COLO668 (cell line): ENCODE data around the gene NRG3.
A peak's percentile ranks its signal among the peaks of the same experiment; 100 is the strongest.

Experiments
- DNase-seq: peaks from one replicate; lab custom pipeline; 2025; ENCODE audit not compliant: unreplicated experiment; lab: John Stamatoyannopoulos, UW

NRG3 gene

GRCh38 chr10:82453678-82454293 lies 578.8 kb downstream of the NRG3 start:
- no peak for DNase-seq

GRCh38 chr10:82462910-82463551 lies 588.0 kb downstream of the NRG3 start:
- peak; percentile 15 for DNase-seq

GRCh38 chr10:82463614-82464013 lies 588.6 kb downstream of the NRG3 start:
- DNase-seq: peak; percentile 29

- DNase-seq: no peak
Observed at GRCh38 chr10:82464191-82464818, 589.3 kb downstream of the NRG3 start.

GRCh38 chr10:82464966-82465365 lies 590.0 kb downstream of the NRG3 start:
- DNase-seq: no peak

- DNase-seq: no peak
Observed at GRCh38 chr10:82468453-82468852, 593.5 kb downstream of the NRG3 start.

GRCh38 chr10:82472406-82473335 lies 597.7 kb downstream of the NRG3 start:
- DNase-seq: no peak

GRCh38 chr10:82477776-82478175 lies 602.8 kb downstream of the NRG3 start:
- DNase-seq: no peak

GRCh38 chr10:82492647-82493046 lies 617.7 kb downstream of the NRG3 start:
- DNase-seq: no peak

- no peak for DNase-seq
Observed at GRCh38 chr10:82496114-82496513, 621.1 kb downstream of the NRG3 start.

- DNase-seq: no peak
Observed at GRCh38 chr10:82497439-82497838, 622.4 kb downstream of the NRG3 start.

- DNase-seq: no peak
Observed at GRCh38 chr10:82498976-82499375, 624.0 kb downstream of the NRG3 start.

GRCh38 chr10:82505009-82505408 lies 630.0 kb downstream of the NRG3 start:
- no peak for DNase-seq

GRCh38 chr10:82506680-82507376 lies 631.8 kb downstream of the NRG3 start:
- DNase-seq: no peak

GRCh38 chr10:82515256-82515655 lies 640.3 kb downstream of the NRG3 start:
- DNase-seq: no peak

GRCh38 chr10:82529062-82529461 lies 654.1 kb downstream of the NRG3 start:
- peak; percentile 0 for DNase-seq

GRCh38 chr10:82535457-82535856 lies 660.5 kb downstream of the NRG3 start:
- no peak for DNase-seq

- no peak for DNase-seq
Observed at GRCh38 chr10:82536668-82537067, 661.7 kb downstream of the NRG3 start.

GRCh38 chr10:82538272-82538671 lies 663.3 kb downstream of the NRG3 start:
- DNase-seq: no peak

- no peak for DNase-seq
Observed at GRCh38 chr10:82543631-82544030, 668.6 kb downstream of the NRG3 start.

GRCh38 chr10:82544377-82544776 lies 669.4 kb downstream of the NRG3 start:
- no peak for DNase-seq
